ENCODE measurements around the gene FBXO28.
A peak's percentile ranks its signal among the peaks of the same experiment; 100 is the strongest.
"Not testable (repeated sequence)": the region's sequence is repeated elsewhere in the genome, so short reads cannot be mapped to it uniquely, and the experiment has no call there.

The FBXO28 gene

GRCh38 chr1:224193319-224193966, 79.5 kb downstream of the FBXO28 start:
- Histone ChIP-seq H3K4me3 (ENCODE audit: low read length) (no peak overlapping the region), H3K4me1 (ENCODE audit: insufficient read depth, low read length) (no peaks in the 10 kb centered on the region; the same call in 1 of the 2 replicates), H3K27me3 (ENCODE audit: insufficient read depth, low read length) (no peaks in the 10 kb centered on the region), H3K9me3 (ENCODE audit: insufficient read depth, low read depth, low read length) (no peaks in the 10 kb centered on the region), H3K9ac (ENCODE audit: low read depth, low read length) (no peak overlapping the region), H3K36me3 (ENCODE audit: insufficient read depth, low read depth, low read length) (peaks cover 51% of the 10 kb centered on the region), H3K27ac (ENCODE audit: low read length) (no peak overlapping the region)

- H3K27me3 ChIP-seq (ENCODE audit: insufficient read depth, low read length), result no peaks in the 10 kb centered on the region
- H3K4me3 ChIP-seq (ENCODE audit: low read length), result no peak overlapping the region
- H3K36me3 ChIP-seq (ENCODE audit: insufficient read depth, low read depth, low read length), result peaks cover 22% of the 10 kb centered on the region
- H3K9ac ChIP-seq (ENCODE audit: low read depth, low read length), result no peak overlapping the region
- no peak overlapping the region for H3K27ac ChIP-seq (ENCODE audit: low read length)
- H3K4me1 ChIP-seq (ENCODE audit: insufficient read depth, low read length), result no peaks in the 10 kb centered on the region
- no peaks in the 10 kb centered on the region for H3K9me3 ChIP-seq (ENCODE audit: insufficient read depth, low read depth, low read length)
These were observed 83.1 kb downstream of the FBXO28 start for GRCh38 chr1:224196813-224197600.

GRCh38 chr1:224198572-224198971, 84.7 kb downstream of the FBXO28 start:
- Histone ChIP-seq H3K36me3 (ENCODE audit: insufficient read depth, low read depth, low read length) (peaks cover 7% of the 10 kb centered on the region), H3K9me3 (ENCODE audit: insufficient read depth, low read depth, low read length) (no peaks in the 10 kb centered on the region), H3K4me3 (ENCODE audit: low read length) (no peak overlapping the region), H3K27me3 (ENCODE audit: insufficient read depth, low read length) (no peaks in the 10 kb centered on the region), H3K9ac (ENCODE audit: low read depth, low read length) (no peak overlapping the region), H3K27ac (ENCODE audit: low read length) (no peak overlapping the region), H3K4me1 (ENCODE audit: insufficient read depth, low read length) (peaks cover 8% of the 10 kb centered on the region; the same call in 1 of the 2 replicates)

- Histone ChIP-seq H3K27ac (ENCODE audit: low read length) (no peak overlapping the region), H3K27me3 (ENCODE audit: insufficient read depth, low read length) (no peaks in the 10 kb centered on the region)
These were observed 85.8 kb downstream of the FBXO28 start for GRCh38 chr1:224199679-224200078.

GRCh38 chr1:224201383-224201782, 87.5 kb downstream of the FBXO28 start:
- Histone ChIP-seq H3K27ac (ENCODE audit: low read length) (no peak overlapping the region), H3K36me3 (ENCODE audit: insufficient read depth, low read depth, low read length) (no peaks in the 10 kb centered on the region), H3K9ac (ENCODE audit: low read depth, low read length) (no peak overlapping the region), H3K27me3 (ENCODE audit: insufficient read depth, low read length) (no peaks in the 10 kb centered on the region), H3K4me1 (ENCODE audit: insufficient read depth, low read length) (peaks cover 11% of the 10 kb centered on the region; the same call in 1 of the 2 replicates), H3K9me3 (ENCODE audit: insufficient read depth, low read depth, low read length) (no peaks in the 10 kb centered on the region), H3K4me3 (ENCODE audit: low read length) (no peak overlapping the region)

More at GRCh38 chr1:224199679-224200078, 85.8 kb downstream of the FBXO28 start:
- peaks cover 11% of the 10 kb centered on the region; the same call in 1 of the 2 replicates for H3K4me1 ChIP-seq (ENCODE audit: insufficient read depth, low read length)
- H3K9me3 ChIP-seq (ENCODE audit: insufficient read depth, low read depth, low read length), result no peaks in the 10 kb centered on the region
- H3K4me3 ChIP-seq (ENCODE audit: low read length), result no peak overlapping the region
- no peak overlapping the region for H3K9ac ChIP-seq (ENCODE audit: low read depth, low read length)
- no peaks in the 10 kb centered on the region; the same call in 1 of the 2 replicates for H3K36me3 ChIP-seq (ENCODE audit: insufficient read depth, low read depth, low read length)

- H3K9ac ChIP-seq (ENCODE audit: low read depth, low read length), result no peak overlapping the region
- H3K9me3 ChIP-seq (ENCODE audit: insufficient read depth, low read depth, low read length), result no peaks in the 10 kb centered on the region
- no peaks in the 10 kb centered on the region for H3K36me3 ChIP-seq (ENCODE audit: insufficient read depth, low read depth, low read length)
- H3K4me1 ChIP-seq (ENCODE audit: insufficient read depth, low read length), result peaks cover 11% of the 10 kb centered on the region; the same call in 1 of the 2 replicates
- H3K4me3 ChIP-seq (ENCODE audit: low read length), result no peak overlapping the region
- H3K27ac ChIP-seq (ENCODE audit: low read length), result no peak overlapping the region
- no peaks in the 10 kb centered on the region for H3K27me3 ChIP-seq (ENCODE audit: insufficient read depth, low read length)
These were observed 87.9 kb downstream of the FBXO28 start for GRCh38 chr1:224201853-224202252.

GRCh38 chr1:224203243-224204016, 89.5 kb downstream of the FBXO28 start:
- Histone ChIP-seq H3K36me3 (ENCODE audit: insufficient read depth, low read depth, low read length) (no peaks in the 10 kb centered on the region), H3K4me1 (ENCODE audit: insufficient read depth, low read length) (peaks cover 11% of the 10 kb centered on the region; the same call in 1 of the 2 replicates), H3K4me3 (ENCODE audit: low read length) (no peak overlapping the region; the same call in 1 of the 2 replicates), H3K27ac (ENCODE audit: low read length) (peak overlapping the region; percentile 41), H3K27me3 (ENCODE audit: insufficient read depth, low read length) (no peaks in the 10 kb centered on the region), H3K9me3 (ENCODE audit: insufficient read depth, low read depth, low read length) (no peaks in the 10 kb centered on the region), H3K9ac (ENCODE audit: low read depth, low read length) (peak overlapping the region; percentile 56; the same call in 1 of the 2 replicates)

- Histone ChIP-seq H3K36me3 (ENCODE audit: insufficient read depth, low read depth, low read length) (no peaks in the 10 kb centered on the region), H3K9me3 (ENCODE audit: insufficient read depth, low read depth, low read length) (no peaks in the 10 kb centered on the region), H3K27ac (ENCODE audit: low read length) (no peak overlapping the region), H3K4me3 (ENCODE audit: low read length) (no peak overlapping the region), H3K9ac (ENCODE audit: low read depth, low read length) (no peak overlapping the region), H3K27me3 (ENCODE audit: insufficient read depth, low read length) (no peaks in the 10 kb centered on the region), H3K4me1 (ENCODE audit: insufficient read depth, low read length) (peaks cover 11% of the 10 kb centered on the region; the same call in 1 of the 2 replicates)
These were observed 91.5 kb downstream of the FBXO28 start for GRCh38 chr1:224205438-224205840.

- H3K4me1 ChIP-seq (ENCODE audit: insufficient read depth, low read length), result peaks cover 11% of the 10 kb centered on the region; the same call in 1 of the 2 replicates
- H3K27ac ChIP-seq (ENCODE audit: low read length); H3K27me3 ChIP-seq (ENCODE audit: insufficient read depth, low read length); H3K4me3 ChIP-seq (ENCODE audit: low read length); H3K36me3 ChIP-seq (ENCODE audit: insufficient read depth, low read depth, low read length); H3K9me3 ChIP-seq (ENCODE audit: insufficient read depth, low read depth, low read length); H3K9ac ChIP-seq (ENCODE audit: low read depth, low read length): not testable (repeated sequence)
These were observed 92.1 kb downstream of the FBXO28 start for GRCh38 chr1:224205931-224206538.

GRCh38 chr1:224211206-224211962, 97.5 kb downstream of the FBXO28 start:
- Histone ChIP-seq H3K4me3 (ENCODE audit: low read length) (no peak overlapping the region), H3K36me3 (ENCODE audit: insufficient read depth, low read depth, low read length) (no peaks in the 10 kb centered on the region), H3K27me3 (ENCODE audit: insufficient read depth, low read length) (no peaks in the 10 kb centered on the region), H3K27ac (ENCODE audit: low read length) (no peak overlapping the region), H3K9me3 (ENCODE audit: insufficient read depth, low read depth, low read length) (no peaks in the 10 kb centered on the region), H3K4me1 (ENCODE audit: insufficient read depth, low read length) (peaks cover 14% of the 10 kb centered on the region), H3K9ac (ENCODE audit: low read depth, low read length) (no peak overlapping the region; the same call in 1 of the 2 replicates)
